Mesendoderm (in vitro differentiated cells): ENCODE data around the gene FCRL1. TPM values are rescaled to one million over a fixed set of nuclear protein-coding genes. Genes with fewer than 3 reads are reported as not detected.

ENCODE experiments used
- DNase-seq: peaks from one replicate; pipeline ENCODE4 v3.0.0; 2013
- H2AK5ac ChIP-seq: 2 replicates; pipeline ENCODE4 v1.6.1; 2013; ENCODE audit warnings: low read length, inconsistent platforms
- H2BK120ac ChIP-seq: 2 replicates; pipeline ENCODE4 v1.6.1; 2013; ENCODE audit warnings: low read depth, mild to moderate bottlenecking, low read length, moderate library complexity, mixed read lengths
- H2BK15ac ChIP-seq: replicated peaks from 2 replicates; pipeline ENCODE4 v1.6.1; 2013; ENCODE audit warnings: low read depth, mild to moderate bottlenecking, moderate library complexity
- H2BK5ac ChIP-seq: 2 replicates; pipeline ENCODE4 v1.6.1; 2013; ENCODE audit warnings: low read length, inconsistent platforms
- H3K18ac ChIP-seq: 2 replicates; pipeline ENCODE4 v1.6.1; 2013; ENCODE audit warnings: mild to moderate bottlenecking, low read length, mixed read lengths
- H3K23ac ChIP-seq: one replicate; pipeline ENCODE4 v1.6.1; 2013; ENCODE audit warnings: low read length
- H3K27ac ChIP-seq: 2 replicates; pipeline ENCODE4 v1.5.1; 2013; ENCODE audit warnings: low read depth, mild to moderate bottlenecking, inconsistent platforms, low read length, moderate library complexity
- H3K27me3 ChIP-seq: 2 replicates; pipeline ENCODE4 v1.6.1; 2013; ENCODE audit warnings: low read length, control low read depth, mild to moderate bottlenecking, inconsistent platforms; ENCODE audit not compliant: insufficient read depth, poor library complexity
- H3K36me3 ChIP-seq: 2 replicates; pipeline ENCODE4 v1.6.1; 2013; ENCODE audit warnings: low read length, inconsistent platforms; ENCODE audit not compliant: control insufficient read depth, insufficient read depth
- H3K4ac ChIP-seq: one replicate; pipeline ENCODE4 v1.6.1; 2013; ENCODE audit warnings: low read depth, mild to moderate bottlenecking, low read length, moderate library complexity
- H3K4me1 ChIP-seq: 2 replicates; pipeline ENCODE4 v1.6.1; 2013; ENCODE audit warnings: low read depth, low read length, inconsistent platforms; ENCODE audit not compliant: control insufficient read depth
- H3K4me2 ChIP-seq: 2 replicates; pipeline ENCODE4 v1.6.1; 2013; ENCODE audit warnings: low read length
- H3K4me3 ChIP-seq: 2 replicates; pipeline ENCODE4 v1.5.1; 2013; ENCODE audit warnings: mild to moderate bottlenecking, low read length
- H3K56ac ChIP-seq: one replicate; pipeline ENCODE4 v1.6.1; 2013; ENCODE audit warnings: low read length
- H3K79me1 ChIP-seq: 2 replicates; pipeline ENCODE4 v1.6.1; 2013; ENCODE audit warnings: low read length, inconsistent platforms
- H3K79me2 ChIP-seq: 2 replicates; pipeline ENCODE4 v1.6.1; 2013; ENCODE audit warnings: mild to moderate bottlenecking, low read length; ENCODE audit not compliant: control insufficient read depth, insufficient read depth
- H3K9ac ChIP-seq: 2 replicates; pipeline ENCODE4 v1.6.1; 2013; ENCODE audit warnings: low read length, inconsistent platforms
- H4K5ac ChIP-seq: one replicate; pipeline ENCODE4 v1.6.1; 2013; ENCODE audit warnings: low read length
- H4K8ac ChIP-seq: one replicate; pipeline ENCODE4 v1.6.1; 2013; ENCODE audit warnings: low read depth, mild to moderate bottlenecking, control low read depth, low read length, moderate library complexity
- WGBS: extraction: QIAGEN DNeasy Blood & Tissue Kit; methylation state at CpG from one replicate; pipeline ENCODE4 v1.1.7; 2013; ENCODE audit warnings: low lambda C conversion rate, missing lambda C conversion rate; ENCODE audit not compliant: insufficient coverage; ENCODE audit errors: extremely low coverage; 5-methylcytosine and 5-hydroxymethylcytosine counted together
- polyA plus RNA-seq, 2 experiments: library from polyadenylated mRNA; stranded (reverse); fragments of 200-250 nt; gene quantifications; one replicate each; pipeline ENCODE4 v1.2.3, GENCODE V29; 2013

The FCRL1 gene
- not detected for polyA plus RNA-seq (2013, experiment 1 of 2)
- polyA plus RNA-seq (2013, experiment 2 of 2): not detected

- no peak within 1 kb of the TSS for H4K8ac ChIP-seq
- DNase-seq: no peak
Observed at GRCh38 chr1:157819896-157820295, at the start of gene FCRL1. Gene FCRL1, minus strand, starts transcription at chr1:157820120. Its CDS starts 83 bp downstream, at chr1:157820037.

GRCh38 chr1:157868654-157869053, 48.7 kb upstream of the FCRL1 start:
- DNase-seq: peak; percentile 3
- H3K79me1 ChIP-seq: no peaks in the 10 kb centered on the region
- no peak overlapping the region for H2BK15ac ChIP-seq
- no peak overlapping the region for H3K23ac ChIP-seq
- no peaks in the 10 kb centered on the region for H3K27me3 ChIP-seq
- no CpG with 5 or more reads among the region's 1 CpG for WGBS
- H2BK5ac ChIP-seq: no peak overlapping the region
- H3K4ac ChIP-seq: no peak overlapping the region
- H3K4me2 ChIP-seq: no peak overlapping the region
- no peak overlapping the region for H4K5ac ChIP-seq
- no peak overlapping the region for H4K8ac ChIP-seq
- H3K9ac ChIP-seq: no peak overlapping the region
- H2BK120ac ChIP-seq: no peak overlapping the region
- H2AK5ac ChIP-seq: no peak overlapping the region
- no peak overlapping the region for H3K27ac ChIP-seq
- H3K36me3 ChIP-seq: no peaks in the 10 kb centered on the region
- H3K18ac ChIP-seq: no peak overlapping the region
- H3K79me2 ChIP-seq: no peaks in the 10 kb centered on the region
- no peak overlapping the region for H3K56ac ChIP-seq
- no peak overlapping the region for H3K4me3 ChIP-seq
- H3K4me1 ChIP-seq: no peaks in the 10 kb centered on the region

More at GRCh38 chr1:157819896-157820295, at the start of gene FCRL1:
- H3K4me3 ChIP-seq: no peak within 1 kb of the TSS
- H2BK120ac ChIP-seq: no peak within 1 kb of the TSS
- no peak within 1 kb of the TSS for H2BK15ac ChIP-seq
- H3K56ac ChIP-seq: no peak within 1 kb of the TSS
- no peak within 1 kb of the TSS for H3K18ac ChIP-seq
- H3K36me3 ChIP-seq: no peaks in the 10 kb centered on the region
- H3K9ac ChIP-seq: no peak within 1 kb of the TSS
- no peak within 1 kb of the TSS for H4K5ac ChIP-seq
- H3K27me3 ChIP-seq: no peaks in the 10 kb centered on the region
- no peak within 1 kb of the TSS for H2AK5ac ChIP-seq
- no peak within 1 kb of the TSS for H2BK5ac ChIP-seq
- WGBS: no CpG with 5 or more reads among the region's 3 CpGs
- H3K4me1 ChIP-seq: no peaks in the 10 kb centered on the region
- H3K23ac ChIP-seq: no peak within 1 kb of the TSS
- no peak within 1 kb of the TSS for H3K4me2 ChIP-seq
- H3K79me2 ChIP-seq: no peaks in the 10 kb centered on the region
- H3K4ac ChIP-seq: no peak within 1 kb of the TSS
- no peak within 1 kb of the TSS for H3K27ac ChIP-seq
- H3K79me1 ChIP-seq: no peaks in the 10 kb centered on the region

- no peak for DNase-seq
- no peak overlapping the region for H3K4me3 ChIP-seq
- H3K36me3 ChIP-seq: no peaks in the 10 kb centered on the region
- H2AK5ac ChIP-seq: no peak overlapping the region
- H3K27ac ChIP-seq: no peak overlapping the region
- H3K18ac ChIP-seq: no peak overlapping the region
- no peak overlapping the region for H2BK15ac ChIP-seq
- no peak overlapping the region for H3K9ac ChIP-seq
- no peak overlapping the region for H3K4me2 ChIP-seq
- H4K8ac ChIP-seq: no peak overlapping the region
- H3K79me2 ChIP-seq: no peaks in the 10 kb centered on the region
- H2BK120ac ChIP-seq: no peak overlapping the region
- no peak overlapping the region for H3K56ac ChIP-seq
- no peak overlapping the region for H3K23ac ChIP-seq
- no peaks in the 10 kb centered on the region for H3K79me1 ChIP-seq
- H3K4me1 ChIP-seq: no peaks in the 10 kb centered on the region
- H3K27me3 ChIP-seq: no peaks in the 10 kb centered on the region
- no peak overlapping the region for H2BK5ac ChIP-seq
- no peak overlapping the region for H4K5ac ChIP-seq
- H3K4ac ChIP-seq: no peak overlapping the region
- no CpG with 5 or more reads among the region's 6 CpGs for WGBS
Observed at GRCh38 chr1:157862114-157863070, 42.5 kb upstream of the FCRL1 start.

GRCh38 chr1:157856538-157856937, 36.6 kb upstream of the FCRL1 start:
- no peak overlapping the region for H3K4me2 ChIP-seq
- H3K4me1 ChIP-seq: no peaks in the 10 kb centered on the region
- no peaks in the 10 kb centered on the region for H3K27me3 ChIP-seq
- H3K56ac ChIP-seq: no peak overlapping the region
- H3K36me3 ChIP-seq: no peaks in the 10 kb centered on the region
- no peak overlapping the region for H3K18ac ChIP-seq
- no peak for DNase-seq
- H3K4ac ChIP-seq: no peak overlapping the region
- H2BK5ac ChIP-seq: no peak overlapping the region
- no peak overlapping the region for H4K5ac ChIP-seq
- H3K79me1 ChIP-seq: no peaks in the 10 kb centered on the region
- H2AK5ac ChIP-seq: no peak overlapping the region
- H3K23ac ChIP-seq: no peak overlapping the region
- no CpG with 5 or more reads among the region's 2 CpGs for WGBS
- H3K9ac ChIP-seq: no peak overlapping the region
- H3K27ac ChIP-seq: no peak overlapping the region
- no peak overlapping the region for H3K4me3 ChIP-seq
- H3K79me2 ChIP-seq: no peaks in the 10 kb centered on the region
- no peak overlapping the region for H4K8ac ChIP-seq
- H2BK120ac ChIP-seq: no peak overlapping the region
- no peak overlapping the region for H2BK15ac ChIP-seq

GRCh38 chr1:157852476-157852875, 32.6 kb upstream of the FCRL1 start:
- no peak overlapping the region for H3K4me2 ChIP-seq
- H2AK5ac ChIP-seq: no peak overlapping the region
- no peaks in the 10 kb centered on the region for H3K27me3 ChIP-seq
- H3K4me3 ChIP-seq: no peak overlapping the region
- H3K27ac ChIP-seq: no peak overlapping the region
- H3K18ac ChIP-seq: no peak overlapping the region
- H3K23ac ChIP-seq: no peak overlapping the region
- H2BK120ac ChIP-seq: no peak overlapping the region
- H4K8ac ChIP-seq: no peak overlapping the region
- DNase-seq: no peak
- H4K5ac ChIP-seq: no peak overlapping the region
- H3K56ac ChIP-seq: no peak overlapping the region
- H2BK5ac ChIP-seq: no peak overlapping the region
- no CpG with 5 or more reads among the region's 3 CpGs for WGBS
- H2BK15ac ChIP-seq: no peak overlapping the region
- no peak overlapping the region for H3K4ac ChIP-seq
- H3K79me1 ChIP-seq: no peaks in the 10 kb centered on the region
- no peak overlapping the region for H3K9ac ChIP-seq
- H3K4me1 ChIP-seq: no peaks in the 10 kb centered on the region
- no peaks in the 10 kb centered on the region for H3K36me3 ChIP-seq
- H3K79me2 ChIP-seq: no peaks in the 10 kb centered on the region
